ENCODE results near the gene CCDC183.

GRCh38 chr9:136757751-136758140, 38.4 kb upstream of the CCDC183 start:
- TF ChIP-seq CTCF (IDR thresholded peaks at IDR 0.05; ENCODE audit: insufficient read depth, low read depth, low read length) (no peak), EZH2 (IDR thresholded peaks at IDR 0.05; ENCODE audit: insufficient read depth, low read length) (no peak)

All from astrocyte (in vitro differentiated cells and primary cell).